DMS153 (cell line): ENCODE results near the gene OR5M3.

Experiments
- DNase-seq: peaks from one replicate; lab custom pipeline; 2025; lab: John Stamatoyannopoulos, UW

Gene OR5M3

GRCh38 chr11:56473252-56473651, at the start of gene OR5M3:
OR5M3 (minus strand) TSS chr11:56473352; CDS start chr11:56470497, 2,855 bp downstream.
- no peak for DNase-seq

- DNase-seq: no peak
Observed at GRCh38 chr11:56522008-56522407, 48.9 kb upstream of the OR5M3 start.

- no peak for DNase-seq
Observed at GRCh38 chr11:56513280-56513679, 40.1 kb upstream of the OR5M3 start.

- DNase-seq: no peak
Observed at GRCh38 chr11:56509439-56509838, 36.3 kb upstream of the OR5M3 start.

GRCh38 chr11:56497010-56497409, 23.9 kb upstream of the OR5M3 start:
- DNase-seq: no peak

GRCh38 chr11:56495117-56495516, 22.0 kb upstream of the OR5M3 start:
- DNase-seq: no peak

- DNase-seq: no peak
Observed at GRCh38 chr11:56491270-56491669, 18.1 kb upstream of the OR5M3 start, which contains the start of gene OR5M8. OR5M8 (minus strand) TSS chr11:56491370; CDS start chr11:56491370, 0 bp downstream.

GRCh38 chr11:56486801-56487200, 13.6 kb upstream of the OR5M3 start:
- DNase-seq: no peak

- DNase-seq: no peak
Observed at GRCh38 chr11:56474729-56475235, 1.6 kb upstream of the OR5M3 start.

- DNase-seq: no peak
Observed at GRCh38 chr11:56457076-56457475, 16.1 kb downstream of the OR5M3 start.

GRCh38 chr11:56453521-56453920, 19.6 kb downstream of the OR5M3 start:
- DNase-seq: no peak
